Astrocyte (in vitro differentiated cells and primary cell): ENCODE measurements around the gene CD99. TPM values are rescaled to one million over a fixed set of nuclear protein-coding genes. Genes with fewer than 3 reads are reported as not detected.

Source experiments
- DNase-seq: peaks from one replicate; pipeline ENCODE4 v3.0.0-alpha.2; 2010; ENCODE audit warnings: low read depth
- FAIRE-seq: peaks from 2 replicates; lab custom pipeline; 2011; peaks lifted over from hg19 to GRCh38; lab: Jason Lieb, UNC
- H2AFZ ChIP-seq: 2 replicates; pipeline ENCODE4 v1.6.0; 2012; ENCODE audit warnings: low read depth, low read length, inconsistent platforms
- H3K27ac ChIP-seq: 2 replicates; pipeline ENCODE4 v1.5.1; 2011; ENCODE audit warnings: low read depth, low read length, inconsistent platforms
- H3K27me3 ChIP-seq: 2 replicates; pipeline ENCODE4 v1.6.0; 2011; ENCODE audit warnings: low read length, inconsistent platforms; ENCODE audit not compliant: insufficient read depth
- H3K36me3 ChIP-seq: 2 replicates; pipeline ENCODE4 v1.5.1; 2011; ENCODE audit warnings: low read length, inconsistent platforms; ENCODE audit not compliant: insufficient read depth
- H3K4me1 ChIP-seq: 2 replicates; pipeline ENCODE4 v1.5.1; 2011; ENCODE audit warnings: low read length, inconsistent platforms; ENCODE audit not compliant: insufficient read depth
- H3K4me2 ChIP-seq: 2 replicates; pipeline ENCODE4 v1.6.0; 2012; ENCODE audit warnings: low read length, inconsistent platforms
- H3K4me3 ChIP-seq: 2 replicates; pipeline ENCODE4 v1.5.1; 2011; ENCODE audit warnings: low read depth, mild to moderate bottlenecking, low read length, inconsistent platforms; ENCODE audit not compliant: insufficient read depth
- H3K79me2 ChIP-seq: 2 replicates; pipeline ENCODE4 v1.6.0; 2012; ENCODE audit warnings: mild to moderate bottlenecking, low read length, inconsistent platforms; ENCODE audit not compliant: insufficient read depth
- H3K9ac ChIP-seq: 2 replicates; pipeline ENCODE4 v1.6.0; 2012; ENCODE audit warnings: mild to moderate bottlenecking, low read length, inconsistent platforms
- H3K9me3 ChIP-seq: 2 replicates; pipeline ENCODE4 v1.5.1; 2012; ENCODE audit warnings: low read depth, mild to moderate bottlenecking, low read length, inconsistent platforms; ENCODE audit not compliant: insufficient read depth
- H4K20me1 ChIP-seq: 2 replicates; pipeline ENCODE4 v1.6.0; 2012; ENCODE audit warnings: low read length, inconsistent platforms; ENCODE audit not compliant: insufficient read depth
- H3K27ac Mint-ChIP-seq: one replicate; pipeline ENCODE4 v1.8.0; 2021; ENCODE audit warnings: mild to moderate bottlenecking, mixed read lengths; ENCODE audit not compliant: unreplicated experiment
- H3K27me3 Mint-ChIP-seq: one replicate; pipeline ENCODE4 v1.8.0; 2021; ENCODE audit warnings: low read depth, mixed read lengths; ENCODE audit not compliant: unreplicated experiment
- H3K36me3 Mint-ChIP-seq: one replicate; pipeline ENCODE4 v1.8.0; 2021; ENCODE audit warnings: low read depth, mixed read lengths; ENCODE audit not compliant: unreplicated experiment
- H3K4me1 Mint-ChIP-seq: one replicate; pipeline ENCODE4 v1.8.0; 2021; ENCODE audit warnings: low read depth, mixed read lengths; ENCODE audit not compliant: unreplicated experiment
- H3K4me3 Mint-ChIP-seq: one replicate; pipeline ENCODE4 v1.8.0; 2021; ENCODE audit warnings: mild to moderate bottlenecking, moderate library complexity, mixed read lengths; ENCODE audit not compliant: unreplicated experiment
- H3K9me3 Mint-ChIP-seq: one replicate; pipeline ENCODE4 v1.8.0; 2021; ENCODE audit warnings: mild to moderate bottlenecking, mixed read lengths; ENCODE audit not compliant: unreplicated experiment
- CTCF ChIP-seq: IDR thresholded peaks from 2 replicates; pipeline ENCODE4 v1.5.1; 2011; ENCODE audit warnings: low read depth, mild to moderate bottlenecking, inconsistent platforms, low read length, moderate library complexity; ENCODE audit not compliant: insufficient read depth
- EZH2 ChIP-seq: IDR thresholded peaks from 2 replicates; pipeline ENCODE4 v1.6.1; 2012; ENCODE audit warnings: mild to moderate bottlenecking, low read length, inconsistent platforms; ENCODE audit not compliant: insufficient read depth
- total RNA-seq: library from RNA; stranded (reverse); gene quantifications from 2 replicates; pipeline ENCODE4 v1.2.1, GENCODE V29; 2021

Gene CD99
- total RNA-seq, 1 donor from 2014 or later = 448 TPM

GRCh38 chrX:2694914-2695267 is 3.8 kb downstream of the CD99 start:
- Mint-ChIP-seq H3K4me1 (peaks cover 37% of the 10 kb centered on the region), H3K27ac (peak overlapping the region; percentile 53), H3K27me3 (no peaks in the 10 kb centered on the region), H3K36me3 (peaks cover 18% of the 10 kb centered on the region), H3K9me3 (no peaks in the 10 kb centered on the region), H3K4me3 (no peak overlapping the region)
- no peaks in the 10 kb centered on the region for H3K27me3 ChIP-seq
- H3K79me2 ChIP-seq = peaks cover 80% of the 10 kb centered on the region
- H2AFZ ChIP-seq = no peak overlapping the region
- no peak overlapping the region for H3K4me3 ChIP-seq
- TF ChIP-seq CTCF (no peak), EZH2 (no peak)
- FAIRE-seq = no peak
- peak overlapping the region; percentile 99 for H3K4me2 ChIP-seq
- peak overlapping the region; percentile 7 for H3K27ac ChIP-seq
- peaks cover 49% of the 10 kb centered on the region for H3K4me1 ChIP-seq
- peak overlapping the region; percentile 63 for H3K9ac ChIP-seq
- DNase-seq = no peak
- H3K36me3 ChIP-seq = peaks cover 4% of the 10 kb centered on the region
- H4K20me1 ChIP-seq = peaks cover 68% of the 10 kb centered on the region
- no peaks in the 10 kb centered on the region for H3K9me3 ChIP-seq

- Histone ChIP-seq H3K4me3 (peak overlapping the region; percentile 39), H3K4me1 (peaks cover 49% of the 10 kb centered on the region), H3K27ac (peak overlapping the region; percentile 65), H2AFZ (no peak overlapping the region), H3K27me3 (no peaks in the 10 kb centered on the region), H3K4me2 (peak overlapping the region; percentile 81), H4K20me1 (peaks cover 86% of the 10 kb centered on the region), H3K79me2 (peaks cover 95% of the 10 kb centered on the region), H3K36me3 (peaks cover 4% of the 10 kb centered on the region), H3K9me3 (no peaks in the 10 kb centered on the region), H3K9ac (peak overlapping the region; percentile 55)
- H3K4me3 Mint-ChIP-seq = no peak overlapping the region
- no peaks in the 10 kb centered on the region for H3K27me3 Mint-ChIP-seq
- H3K27ac Mint-ChIP-seq = no peak overlapping the region
- H3K9me3 Mint-ChIP-seq = peaks cover 3% of the 10 kb centered on the region
- H3K4me1 Mint-ChIP-seq = peaks cover 37% of the 10 kb centered on the region
- peak; percentile 87 for DNase-seq
- H3K36me3 Mint-ChIP-seq = peaks cover 29% of the 10 kb centered on the region
- TF ChIP-seq EZH2 = no peak
- no peak for TF ChIP-seq CTCF
- no peak for FAIRE-seq
Measured at GRCh38 chrX:2696698-2697215, 5.7 kb downstream of the CD99 start.

GRCh38 chrX:2697306-2697705 is 6.2 kb downstream of the CD99 start:
- peak overlapping the region; percentile 55 for H3K9ac ChIP-seq
- peak overlapping the region; percentile 65 for H3K27ac ChIP-seq
- Mint-ChIP-seq H3K27ac (no peak overlapping the region), H3K4me1 (peaks cover 37% of the 10 kb centered on the region), H3K36me3 (peaks cover 26% of the 10 kb centered on the region), H3K4me3 (no peak overlapping the region), H3K27me3 (no peaks in the 10 kb centered on the region), H3K9me3 (peaks cover 3% of the 10 kb centered on the region)
- no peak for TF ChIP-seq EZH2
- no peaks in the 10 kb centered on the region for H3K27me3 ChIP-seq
- peak overlapping the region; percentile 81 for H3K4me2 ChIP-seq
- DNase-seq (no peak), FAIRE-seq (no peak)
- H3K79me2 ChIP-seq = peaks cover 95% of the 10 kb centered on the region
- H3K4me3 ChIP-seq = peak overlapping the region; percentile 39
- peaks cover 91% of the 10 kb centered on the region for H4K20me1 ChIP-seq
- no peaks in the 10 kb centered on the region for H3K9me3 ChIP-seq
- H2AFZ ChIP-seq = no peak overlapping the region
- peaks cover 4% of the 10 kb centered on the region for H3K36me3 ChIP-seq
- H3K4me1 ChIP-seq = peaks cover 49% of the 10 kb centered on the region
